NCI-H128 (cell line): ENCODE data around the gene FGFRL1.

Experiments
- DNase-seq: peaks from one replicate; lab custom pipeline; 2025; ENCODE audit not compliant: unreplicated experiment; lab: John Stamatoyannopoulos, UW

The FGFRL1 gene

DNA sequence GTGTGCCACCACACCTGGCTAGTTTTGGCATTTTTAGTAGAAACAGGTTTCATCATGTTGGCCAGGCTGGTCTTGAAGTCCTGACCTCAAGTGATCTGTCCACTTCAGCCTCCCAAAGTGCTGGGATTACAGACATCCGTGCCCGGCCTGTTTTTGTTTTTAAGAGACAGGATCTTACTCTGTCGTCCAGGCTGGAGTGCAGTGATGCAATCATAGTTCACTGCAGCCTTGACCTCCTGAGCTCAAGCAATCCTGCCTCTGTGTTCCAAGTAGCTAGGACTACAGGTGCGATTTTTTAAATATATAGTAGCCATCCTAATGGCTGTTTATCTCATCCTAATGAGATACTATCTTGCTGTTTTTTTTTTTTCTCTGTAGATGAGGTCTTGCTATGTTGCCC is 54.3 kb downstream of the FGFRL1 start:
- no peak for DNase-seq

DNA sequence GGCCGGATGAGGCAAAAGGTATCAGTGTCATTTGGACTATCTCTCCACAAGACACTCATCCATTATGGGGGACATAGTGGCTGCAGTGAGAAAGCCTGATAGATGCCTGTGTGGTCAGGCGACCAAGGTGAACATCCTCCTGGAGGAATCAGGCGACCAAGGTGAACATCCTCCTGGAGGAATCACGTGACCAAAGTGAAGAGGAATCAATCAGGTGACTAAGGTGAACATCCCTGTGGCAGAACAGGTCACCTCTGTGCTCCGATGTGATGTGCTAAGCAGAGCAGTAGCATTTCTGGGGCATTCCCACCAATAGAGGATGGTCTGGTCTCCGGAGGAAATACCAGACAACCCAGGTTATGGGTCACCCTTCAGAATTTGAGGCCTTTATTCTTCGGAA is 58.0 kb downstream of the FGFRL1 start:
- no peak for DNase-seq

DNA sequence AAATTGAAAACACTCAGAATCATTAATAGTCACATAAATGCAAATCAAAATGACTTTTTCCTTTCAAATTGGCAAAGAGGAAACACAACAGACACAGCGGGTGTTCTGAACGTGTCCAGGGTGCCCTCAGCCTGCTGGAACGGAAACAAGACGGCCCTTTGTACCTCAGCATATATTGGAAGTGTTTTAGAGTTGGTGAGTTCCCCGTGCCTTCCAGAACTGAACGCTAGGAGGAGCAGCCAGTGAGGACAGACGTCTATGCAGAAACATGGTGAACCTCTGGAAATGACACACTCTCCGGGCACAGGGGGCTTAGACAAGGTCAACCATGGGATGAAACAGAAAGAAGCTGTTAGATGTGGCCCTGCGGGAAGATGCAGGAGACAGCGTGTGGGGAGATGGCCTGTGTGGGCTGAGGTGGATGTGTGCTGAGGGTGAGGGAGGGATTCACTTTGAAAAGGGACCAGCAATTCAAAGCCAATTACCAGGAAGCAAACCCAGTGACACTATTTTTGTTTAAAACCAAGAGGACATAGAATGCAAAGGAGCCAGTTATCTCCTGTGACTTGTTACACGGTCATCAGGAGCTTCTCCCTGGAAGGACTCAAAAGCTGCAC is 61.5 kb downstream of the FGFRL1 start:
- no peak for DNase-seq

DNA sequence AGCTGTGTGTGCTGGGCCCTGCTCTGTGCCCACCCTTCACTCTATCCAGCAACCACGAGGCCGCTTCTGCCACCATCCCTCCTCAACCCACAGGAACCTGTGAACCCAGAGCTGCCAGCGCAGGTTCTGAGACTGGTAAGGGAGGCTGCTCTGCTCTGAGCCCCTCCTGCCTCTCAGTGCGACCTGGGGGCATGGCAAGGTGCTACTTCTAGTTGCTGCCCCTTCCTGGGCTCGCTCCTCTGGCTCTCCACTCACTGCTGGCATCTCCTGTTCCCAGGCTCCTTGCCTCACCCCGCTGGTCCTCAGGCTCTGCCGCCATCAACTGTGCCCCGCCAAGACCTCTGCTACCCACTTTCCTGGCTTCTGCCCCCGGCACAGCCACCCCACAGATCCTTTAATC is 62.7 kb downstream of the FGFRL1 start:
- DNase-seq: no peak

DNA sequence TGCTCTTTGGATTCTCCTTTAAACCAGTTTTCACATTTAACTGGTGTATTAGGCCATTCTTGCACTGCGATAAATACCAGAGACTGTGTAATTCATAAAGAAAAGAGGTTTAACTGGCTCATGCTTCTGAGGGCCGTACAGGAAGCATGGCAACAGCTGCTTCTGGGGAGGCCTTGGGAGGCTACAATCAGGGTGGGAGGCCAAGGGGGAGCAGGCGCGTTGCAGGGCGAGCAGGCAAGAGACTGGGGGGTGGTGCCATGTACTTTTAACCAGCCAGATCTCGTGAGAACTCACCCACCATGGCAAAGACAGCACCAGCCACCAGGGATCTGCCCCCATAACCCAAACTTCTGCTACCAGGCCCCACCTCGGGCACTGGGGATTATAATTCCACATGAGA is 63.8 kb downstream of the FGFRL1 start:
- no peak for DNase-seq

DNA sequence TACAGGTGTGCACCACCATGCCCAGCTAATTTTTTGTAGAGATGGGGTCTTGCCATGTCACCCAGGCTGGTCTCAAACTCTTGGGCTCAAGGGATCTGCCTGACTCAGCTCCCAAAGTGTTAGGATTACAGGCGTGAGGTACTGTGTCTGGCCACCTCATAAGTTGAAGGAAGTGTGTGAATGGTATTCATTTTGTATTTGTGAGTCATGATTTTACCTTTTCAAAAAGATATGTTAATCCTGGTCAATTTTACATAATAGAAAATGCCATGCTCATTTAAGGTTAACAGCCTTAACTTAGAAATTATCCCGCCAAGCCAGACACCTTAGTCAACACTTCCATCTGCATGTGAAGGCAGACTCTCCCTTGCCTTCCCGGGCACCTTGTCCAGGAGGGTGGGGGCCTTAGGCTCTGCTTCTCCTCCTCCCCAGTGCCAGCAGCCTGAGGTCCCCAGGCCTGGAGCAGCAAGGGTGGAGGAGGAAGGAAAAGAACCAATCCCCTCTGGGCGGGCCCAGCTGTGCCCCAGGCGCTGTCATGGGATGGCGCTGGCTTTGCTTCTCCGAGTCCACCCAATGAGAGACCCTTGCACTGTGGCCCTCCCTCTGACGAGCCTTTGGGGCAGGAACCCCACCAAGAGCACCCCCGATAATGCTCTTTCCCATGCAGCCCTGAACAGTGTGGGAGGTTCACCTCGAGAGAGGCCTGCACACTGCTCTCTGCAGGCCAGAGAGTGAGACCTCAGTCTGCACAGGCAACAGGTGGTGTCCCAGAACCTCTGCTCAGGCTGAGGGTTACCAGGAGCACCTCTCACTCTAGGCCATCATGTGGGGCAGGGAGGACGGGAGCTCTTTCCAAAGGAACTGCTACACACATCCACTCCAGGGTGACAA is 64.6 kb downstream of the FGFRL1 start:
- DNase-seq: no peak
